Activated CD4-positive, alpha-beta T cell treated with anti-CD3 and anti-CD28 coated beads, Interleukin-2, amount 10 ng/mL, durations not matched to agents 24 days and 14 days (primary cell): Measurements from ENCODE around the gene ARMH4. TPM values are rescaled to one million over a fixed set of nuclear protein-coding genes. Genes with fewer than 3 reads are reported as not detected.

Experiments used
- DNase-seq: peaks from one replicate; pipeline ENCODE4 v3.0.0; 2022
- H3K27ac Mint-ChIP-seq: one replicate; pipeline ENCODE4 v1.8.0; 2022; ENCODE audit warnings: mild to moderate bottlenecking, mixed read lengths
- H3K27me3 Mint-ChIP-seq: one replicate; pipeline ENCODE4 v1.8.0; 2022; ENCODE audit warnings: mixed read lengths
- H3K36me3 Mint-ChIP-seq: one replicate; pipeline ENCODE4 v1.8.0; 2022; ENCODE audit warnings: low read depth, mild to moderate bottlenecking, mixed read lengths
- H3K4me1 Mint-ChIP-seq: one replicate; pipeline ENCODE4 v1.8.0; 2021; ENCODE audit warnings: mixed read lengths
- H3K4me3 Mint-ChIP-seq: one replicate; pipeline ENCODE4 v1.8.0; 2022; ENCODE audit warnings: mild to moderate bottlenecking, moderate library complexity, mixed read lengths
- H3K9me3 Mint-ChIP-seq: one replicate; pipeline ENCODE4 v1.8.0; 2021; ENCODE audit warnings: mixed read lengths
- intact Hi-C: fragments of 100-400 bp; cut with micrococcal nuclease; formaldehyde crosslinking; loops from one replicate; pipeline ENCODE4 v1.15.1; 2023
- total RNA-seq: library from RNA; stranded (reverse); gene quantifications from 2 replicates; pipeline ENCODE4 v1.2.3, GENCODE V29; 2022

The ARMH4 gene
- total RNA-seq, 1 donor from 2014 or later: not detected

DNA sequence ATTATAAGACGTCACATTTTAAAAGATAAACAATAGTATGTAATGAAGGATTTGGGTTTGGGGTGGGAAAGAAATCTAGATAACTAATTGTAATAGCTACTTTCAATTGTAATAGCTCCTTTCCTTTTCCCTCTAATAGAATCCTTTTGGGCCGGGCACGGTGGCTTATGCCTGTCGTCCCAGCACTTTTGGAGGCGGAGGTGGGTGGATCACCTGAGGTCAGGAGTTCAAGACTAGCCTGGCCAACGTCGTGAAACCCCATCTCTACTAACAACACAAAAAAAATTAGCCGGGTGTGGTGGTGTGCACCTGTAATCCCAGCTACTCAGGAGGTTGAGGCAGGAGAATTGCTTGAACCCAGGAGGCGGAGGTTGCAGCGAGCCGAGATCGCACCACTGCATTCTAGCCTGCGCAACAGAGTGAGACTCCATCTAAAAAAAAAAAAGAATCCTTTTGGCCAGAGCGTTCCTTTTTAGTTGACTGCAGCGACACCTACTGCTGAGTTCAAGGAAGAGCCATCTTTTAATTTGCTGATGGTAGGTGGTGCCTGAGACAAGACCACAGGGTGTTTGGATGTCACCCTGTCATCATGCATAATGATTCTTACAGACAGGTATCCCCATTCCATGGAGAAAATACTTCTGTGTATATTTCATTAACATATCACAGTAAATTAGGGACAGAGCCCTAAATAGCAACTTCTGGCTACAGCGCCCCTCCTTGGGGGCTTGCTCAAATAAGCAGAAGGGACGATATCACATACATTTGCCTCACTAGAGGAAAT is 79.5 kb downstream of the ARMH4 start:
- Mint-ChIP-seq H3K36me3 (no peaks in the 10 kb centered on the region), H3K27ac (no peak overlapping the region), H3K27me3 (peaks cover 3% of the 10 kb centered on the region), H3K4me1 (no peaks in the 10 kb centered on the region), H3K9me3 (no peaks in the 10 kb centered on the region), H3K4me3 (no peak overlapping the region)
- DNase-seq: peak; percentile 84
- intact Hi-C loops: loop anchor here (1.0 to 10.0 kb wide), 4 partner anchors 198 to 586 kb away; no protein-coding TSS in a partner anchor

DNA sequence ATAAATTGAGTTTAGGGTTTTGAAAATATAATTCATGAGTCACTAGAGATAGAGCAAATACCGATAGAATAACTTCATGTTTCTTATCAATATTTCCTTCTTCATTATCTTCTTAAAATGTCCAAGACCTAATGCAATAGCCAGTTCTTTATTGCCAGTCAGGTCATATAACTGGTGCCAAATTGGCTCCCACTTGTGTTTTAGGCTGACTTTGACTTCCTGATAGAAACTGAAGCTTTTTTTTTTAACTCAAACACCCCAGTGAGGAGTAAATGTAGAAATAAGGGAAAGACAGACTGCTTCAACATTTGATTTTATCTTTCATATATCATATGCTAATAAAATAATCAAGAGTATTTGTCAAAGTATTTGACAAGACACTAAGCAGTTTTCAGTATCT is 80.7 kb downstream of the ARMH4 start:
- intact Hi-C loops: loop anchor here (5.0 to 10.0 kb wide), 3 partner anchors 197 to 539 kb away; no protein-coding TSS in a partner anchor
- Mint-ChIP-seq H3K27me3 (peaks cover 3% of the 10 kb centered on the region), H3K27ac (no peak overlapping the region), H3K4me1 (no peaks in the 10 kb centered on the region), H3K36me3 (no peaks in the 10 kb centered on the region), H3K9me3 (no peaks in the 10 kb centered on the region), H3K4me3 (no peak overlapping the region)
- DNase-seq: no peak

DNA sequence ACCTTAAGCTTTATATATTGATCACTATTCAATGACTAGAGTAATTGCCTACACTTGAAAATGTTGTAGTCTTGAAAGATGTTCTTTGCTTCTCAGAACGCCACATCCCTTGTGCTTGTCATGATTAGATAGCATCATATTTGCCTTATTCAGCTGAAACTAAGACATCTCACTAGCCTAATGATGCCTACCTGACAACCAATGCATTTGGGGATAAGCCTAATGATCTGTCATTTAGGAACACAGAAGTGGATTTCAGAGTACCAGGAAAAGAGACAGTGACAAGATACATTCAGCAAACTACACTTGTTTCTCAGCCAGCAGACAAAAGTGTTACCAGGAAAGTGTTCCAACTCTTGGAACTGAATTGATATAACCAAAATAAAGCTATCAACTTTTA is 83.7 kb downstream of the ARMH4 start:
- intact Hi-C loops: no loop called here
- Mint-ChIP-seq H3K4me1 (no peaks in the 10 kb centered on the region), H3K27me3 (peaks cover under 1% of the 10 kb centered on the region), H3K9me3 (no peaks in the 10 kb centered on the region), H3K36me3 (no peaks in the 10 kb centered on the region), H3K4me3 (no peak overlapping the region), H3K27ac (no peak overlapping the region)
- no peak for DNase-seq

DNA sequence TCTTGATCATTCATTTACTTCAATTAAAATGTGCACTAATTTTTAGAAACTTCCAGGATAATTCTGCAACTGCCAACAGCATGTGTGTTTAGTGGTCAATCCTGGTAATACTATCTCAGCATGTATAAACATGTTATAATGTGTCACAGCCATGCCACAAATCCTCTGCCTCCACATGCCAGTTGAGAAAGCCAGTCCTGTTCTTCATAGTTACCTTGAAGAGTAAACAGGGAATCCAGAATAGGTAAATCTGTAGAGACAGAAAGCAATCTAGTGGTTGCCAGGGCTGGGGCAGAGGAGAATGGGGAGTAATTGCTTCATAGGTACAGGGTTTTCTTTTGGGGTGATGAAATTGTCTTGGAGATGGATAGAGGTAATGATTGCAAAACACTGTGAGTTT is 85.9 kb downstream of the ARMH4 start:
- H3K9me3 Mint-ChIP-seq: no peaks in the 10 kb centered on the region
- no peak overlapping the region for H3K27ac Mint-ChIP-seq
- no peaks in the 10 kb centered on the region for H3K4me1 Mint-ChIP-seq
- H3K27me3 Mint-ChIP-seq: peaks cover 3% of the 10 kb centered on the region
- intact Hi-C loops: no loop called here
- H3K36me3 Mint-ChIP-seq: no peaks in the 10 kb centered on the region
- no peak for DNase-seq
- no peak overlapping the region for H3K4me3 Mint-ChIP-seq

DNA sequence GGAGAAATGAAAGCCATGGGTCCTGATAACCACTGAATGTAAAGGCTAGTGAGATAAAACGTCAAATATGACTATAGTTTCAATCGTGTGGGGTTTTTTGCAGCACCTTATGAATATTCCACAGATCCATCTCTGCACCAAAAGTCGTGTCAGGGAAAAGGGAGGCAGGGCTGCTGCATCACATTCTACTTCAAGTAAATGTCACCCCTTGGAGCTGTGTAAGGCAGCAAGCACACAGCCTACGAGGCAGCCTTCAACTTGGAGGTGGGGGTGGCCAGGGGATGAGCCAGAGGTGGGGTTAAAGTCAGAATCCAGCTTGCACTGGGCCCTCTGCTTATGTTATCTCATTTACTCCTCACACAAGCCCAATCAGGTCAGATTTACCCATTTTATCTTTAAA is 90.4 kb downstream of the ARMH4 start:
- no peak for DNase-seq
- no peak overlapping the region for H3K4me3 Mint-ChIP-seq
- intact Hi-C loops: no loop called here
- no peak overlapping the region for H3K27ac Mint-ChIP-seq
- H3K27me3 Mint-ChIP-seq: peaks cover 8% of the 10 kb centered on the region
- H3K9me3 Mint-ChIP-seq: no peaks in the 10 kb centered on the region
- H3K4me1 Mint-ChIP-seq: no peaks in the 10 kb centered on the region
- H3K36me3 Mint-ChIP-seq: no peaks in the 10 kb centered on the region

DNA sequence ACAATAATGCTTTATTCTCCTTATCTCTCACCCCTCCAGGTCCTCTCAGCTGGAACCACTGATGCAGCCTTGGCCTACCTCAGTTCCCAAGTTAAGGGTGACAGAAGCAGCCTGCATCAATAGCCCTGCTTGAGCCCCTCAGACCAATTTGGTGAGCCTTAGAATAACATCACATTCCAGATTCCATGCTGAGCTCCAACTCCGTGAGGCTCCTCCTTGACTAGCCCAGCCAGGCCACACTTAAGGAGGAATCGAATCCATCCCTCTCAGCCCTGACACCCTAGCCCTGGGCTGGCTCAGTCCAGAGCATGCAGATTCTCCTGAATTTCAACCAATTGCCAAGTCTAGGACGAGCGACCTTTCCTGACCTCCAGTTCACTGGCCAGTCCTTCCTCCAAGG is 91.1 kb downstream of the ARMH4 start:
- intact Hi-C loops: no loop called here
- no peak for DNase-seq
- Mint-ChIP-seq H3K27me3 (peaks cover 8% of the 10 kb centered on the region), H3K36me3 (no peaks in the 10 kb centered on the region), H3K27ac (no peak overlapping the region), H3K4me1 (no peaks in the 10 kb centered on the region), H3K9me3 (no peaks in the 10 kb centered on the region), H3K4me3 (no peak overlapping the region)

DNA sequence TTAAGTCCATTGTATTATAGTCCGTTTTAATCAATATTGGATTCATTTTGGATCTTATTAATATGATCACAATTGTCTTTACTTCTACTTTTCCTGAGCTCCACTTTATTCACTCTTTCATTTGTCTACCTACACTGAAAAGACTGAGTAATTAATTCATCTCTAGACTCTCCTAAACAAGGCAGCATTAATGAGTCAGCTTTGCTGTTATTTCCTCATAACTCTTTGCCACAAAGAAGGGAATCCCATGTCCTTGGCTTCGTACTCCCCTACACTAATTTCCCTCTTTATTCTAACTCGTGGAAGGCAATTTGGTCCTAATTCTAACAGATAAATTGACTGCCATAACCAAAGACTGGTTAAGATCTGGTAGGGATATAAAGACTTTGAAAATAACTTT is 91.9 kb downstream of the ARMH4 start:
- H3K9me3 Mint-ChIP-seq: no peaks in the 10 kb centered on the region
- no peak for DNase-seq

DNA sequence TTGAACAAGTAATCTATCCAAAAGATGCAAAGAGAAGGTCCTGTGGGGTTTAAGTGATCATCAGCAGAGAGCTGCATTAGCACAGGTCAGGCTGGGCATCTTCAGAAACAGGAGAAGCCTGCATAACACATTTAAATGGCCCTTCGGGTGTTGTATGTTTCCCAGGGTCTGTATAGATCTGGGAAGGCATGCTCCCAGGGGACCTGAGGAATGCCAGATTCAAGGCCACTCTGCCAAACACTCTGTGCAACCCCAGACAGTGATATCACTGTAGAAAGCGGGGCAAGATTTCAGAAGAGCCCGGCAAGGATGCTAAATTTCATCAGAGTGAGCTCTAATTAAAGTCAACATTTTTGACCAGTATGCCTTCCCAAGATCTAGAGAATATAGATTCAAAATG is 92.9 kb downstream of the ARMH4 start:
- Mint-ChIP-seq H3K27me3 (peaks cover 8% of the 10 kb centered on the region), H3K4me3 (no peak overlapping the region), H3K9me3 (no peaks in the 10 kb centered on the region), H3K4me1 (no peaks in the 10 kb centered on the region), H3K27ac (no peak overlapping the region), H3K36me3 (no peaks in the 10 kb centered on the region)
- intact Hi-C loops: no loop called here
- DNase-seq: no peak

More for the DNA sequence above, 91.9 kb downstream of the ARMH4 start:
- H3K4me3 Mint-ChIP-seq: no peak overlapping the region
- peaks cover 8% of the 10 kb centered on the region for H3K27me3 Mint-ChIP-seq
- H3K4me1 Mint-ChIP-seq: no peaks in the 10 kb centered on the region
- no peaks in the 10 kb centered on the region for H3K36me3 Mint-ChIP-seq
- intact Hi-C loops: no loop called here
- no peak overlapping the region for H3K27ac Mint-ChIP-seq

DNA sequence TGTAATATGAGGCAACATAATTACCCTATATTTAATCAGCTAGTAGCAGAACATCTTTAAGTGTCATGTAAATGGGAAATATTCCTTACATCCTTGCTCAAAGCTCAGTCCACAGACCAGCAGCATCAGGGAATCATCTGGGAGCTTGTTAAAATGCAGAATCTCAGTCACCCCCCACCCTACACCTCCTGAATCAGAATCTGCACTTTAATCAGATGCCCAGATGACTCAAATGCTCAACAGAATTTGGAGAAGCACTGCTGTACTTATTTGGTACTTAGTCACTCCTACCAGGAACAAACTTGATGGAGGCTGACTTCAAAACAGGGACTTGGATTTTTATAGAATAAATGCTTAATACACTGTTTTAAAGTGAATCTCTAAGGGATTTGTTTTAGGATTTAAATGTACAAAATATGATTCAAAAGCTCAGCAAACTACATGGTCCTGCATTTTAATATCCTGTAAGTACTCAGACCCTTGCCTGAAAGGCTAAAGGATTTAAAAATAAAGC is 96.5 kb downstream of the ARMH4 start:
- intact Hi-C loops: no loop called here
- no peaks in the 10 kb centered on the region for H3K4me1 Mint-ChIP-seq
- peaks cover 5% of the 10 kb centered on the region for H3K27me3 Mint-ChIP-seq
- no peaks in the 10 kb centered on the region for H3K9me3 Mint-ChIP-seq
- DNase-seq: no peak
- H3K4me3 Mint-ChIP-seq: no peak overlapping the region
- no peaks in the 10 kb centered on the region for H3K36me3 Mint-ChIP-seq
- no peak overlapping the region for H3K27ac Mint-ChIP-seq

DNA sequence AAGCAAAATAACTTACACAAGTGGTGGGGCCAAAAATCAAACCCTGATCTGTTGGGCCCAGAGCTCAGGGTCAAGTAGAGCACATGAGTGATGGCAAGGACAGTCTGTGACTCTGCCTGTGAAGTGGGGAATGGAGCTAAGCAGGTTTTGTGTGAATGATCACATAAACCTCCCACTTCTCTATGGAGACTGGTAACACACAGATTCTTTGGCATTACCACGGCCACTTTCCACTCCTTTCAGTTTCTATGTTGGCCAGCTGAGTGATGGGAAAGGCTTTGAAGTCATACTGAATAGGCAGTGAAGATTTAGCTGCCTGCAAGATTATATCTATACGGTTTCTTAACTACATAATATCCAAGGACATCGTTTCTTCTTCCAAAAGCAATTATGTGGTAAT is 97.9 kb downstream of the ARMH4 start:
- H3K36me3 Mint-ChIP-seq: no peaks in the 10 kb centered on the region
- DNase-seq: no peak
- no peaks in the 10 kb centered on the region for H3K4me1 Mint-ChIP-seq
- no peak overlapping the region for H3K4me3 Mint-ChIP-seq
- peaks cover 3% of the 10 kb centered on the region for H3K27me3 Mint-ChIP-seq
- H3K9me3 Mint-ChIP-seq: no peaks in the 10 kb centered on the region
- no peak overlapping the region for H3K27ac Mint-ChIP-seq
- intact Hi-C loops: no loop called here

DNA sequence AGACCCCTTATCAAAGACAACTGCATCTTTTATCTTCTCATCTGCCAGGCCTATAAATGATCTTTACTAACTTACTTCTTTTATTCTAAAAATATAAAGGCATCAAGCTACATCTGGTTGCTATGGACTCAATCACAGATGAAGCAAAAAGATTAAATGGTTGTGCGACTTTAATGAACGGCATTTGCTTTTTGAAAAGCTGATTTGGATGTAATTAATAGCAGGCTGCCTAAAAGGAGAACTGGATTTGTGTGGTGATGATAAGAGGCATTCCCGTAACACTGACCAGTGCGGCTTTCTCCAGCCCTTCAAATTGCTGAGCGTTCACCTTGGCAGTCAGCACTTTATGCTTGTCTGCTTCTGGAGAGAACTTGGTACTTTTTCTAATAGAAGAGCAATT is 103.8 kb downstream of the ARMH4 start:
- DNase-seq: no peak
- no peaks in the 10 kb centered on the region for H3K9me3 Mint-ChIP-seq

DNA sequence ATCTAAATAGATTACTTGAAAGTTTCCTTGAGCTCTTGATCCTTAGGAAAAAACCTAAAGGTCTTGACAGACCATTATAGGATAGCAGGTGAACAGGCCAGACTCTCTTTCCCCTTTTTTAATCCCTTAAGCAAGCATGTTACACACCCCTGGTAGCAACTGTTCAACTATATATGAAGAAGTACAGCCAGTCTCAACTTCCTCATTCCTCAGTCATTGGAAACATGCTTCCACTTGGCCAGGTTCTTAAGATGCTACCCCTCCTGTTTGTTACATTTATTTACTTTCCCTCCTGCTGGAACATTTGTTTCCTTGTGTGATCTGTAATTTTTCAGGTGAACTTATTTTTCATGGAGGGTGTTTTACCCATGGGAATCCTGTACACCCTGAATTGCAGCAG is 124.1 kb downstream of the ARMH4 start:
- no peaks in the 10 kb centered on the region for H3K9me3 Mint-ChIP-seq
- H3K4me1 Mint-ChIP-seq: no peaks in the 10 kb centered on the region

More for the DNA sequence above, 103.8 kb downstream of the ARMH4 start:
- no peaks in the 10 kb centered on the region for H3K4me1 Mint-ChIP-seq
- H3K4me3 Mint-ChIP-seq: no peak overlapping the region
- H3K36me3 Mint-ChIP-seq: no peaks in the 10 kb centered on the region
- H3K27ac Mint-ChIP-seq: no peak overlapping the region
- intact Hi-C loops: no loop called here
- H3K27me3 Mint-ChIP-seq: peaks cover 2% of the 10 kb centered on the region

DNA sequence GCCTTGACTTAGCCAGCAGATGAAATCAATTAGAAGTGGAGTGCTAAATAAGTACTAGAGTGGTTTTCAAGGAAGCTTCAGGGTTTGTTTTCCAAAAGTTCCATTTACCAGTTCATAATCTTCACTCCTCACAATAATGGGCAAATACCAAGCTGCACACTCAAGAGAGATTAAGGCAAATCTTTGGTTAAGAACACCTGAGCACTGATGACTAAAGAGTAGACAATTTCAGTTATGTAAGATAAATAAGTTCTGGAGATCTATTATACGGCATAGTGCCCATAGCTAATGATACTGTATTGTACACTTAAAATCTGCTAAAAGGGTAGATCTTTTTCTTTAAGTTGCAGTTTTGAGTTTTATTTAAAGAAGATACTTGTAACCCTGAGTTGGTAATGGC is 125.0 kb downstream of the ARMH4 start:
- Mint-ChIP-seq H3K27me3 (no peaks in the 10 kb centered on the region), H3K4me3 (no peak overlapping the region), H3K4me1 (no peaks in the 10 kb centered on the region), H3K36me3 (no peaks in the 10 kb centered on the region), H3K27ac (no peak overlapping the region), H3K9me3 (no peaks in the 10 kb centered on the region)
- DNase-seq: no peak
- intact Hi-C loops: no loop called here

More for the DNA sequence above, 124.1 kb downstream of the ARMH4 start:
- no peak overlapping the region for H3K4me3 Mint-ChIP-seq
- no peak for DNase-seq
- no peak overlapping the region for H3K27ac Mint-ChIP-seq
- intact Hi-C loops: no loop called here
- H3K27me3 Mint-ChIP-seq: no peaks in the 10 kb centered on the region
- no peaks in the 10 kb centered on the region for H3K36me3 Mint-ChIP-seq

DNA sequence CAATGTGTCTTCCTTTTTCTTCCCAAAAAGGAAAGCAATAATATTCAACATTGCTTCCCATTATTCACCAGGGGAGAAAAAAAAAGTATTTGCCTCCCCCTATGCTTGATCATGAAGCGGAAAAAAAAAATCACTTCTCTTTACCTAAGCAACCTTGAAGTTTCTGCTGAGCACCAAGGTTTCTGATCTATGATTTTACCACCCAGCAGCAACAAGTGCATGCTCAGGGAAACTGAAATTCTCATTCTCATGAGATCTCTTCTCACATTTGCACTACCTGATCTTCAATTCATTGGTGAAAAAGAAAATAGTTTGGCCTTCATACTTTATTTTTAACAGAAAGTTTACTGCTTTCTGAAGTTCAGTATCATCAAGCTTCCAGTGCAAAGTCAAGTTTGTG is 125.8 kb downstream of the ARMH4 start:
- DNase-seq: no peak
- H3K4me3 Mint-ChIP-seq: no peak overlapping the region
- no peaks in the 10 kb centered on the region for H3K27me3 Mint-ChIP-seq
- no peaks in the 10 kb centered on the region for H3K36me3 Mint-ChIP-seq
- H3K4me1 Mint-ChIP-seq: no peaks in the 10 kb centered on the region
- intact Hi-C loops: no loop called here
- no peaks in the 10 kb centered on the region for H3K9me3 Mint-ChIP-seq
- H3K27ac Mint-ChIP-seq: no peak overlapping the region

DNA sequence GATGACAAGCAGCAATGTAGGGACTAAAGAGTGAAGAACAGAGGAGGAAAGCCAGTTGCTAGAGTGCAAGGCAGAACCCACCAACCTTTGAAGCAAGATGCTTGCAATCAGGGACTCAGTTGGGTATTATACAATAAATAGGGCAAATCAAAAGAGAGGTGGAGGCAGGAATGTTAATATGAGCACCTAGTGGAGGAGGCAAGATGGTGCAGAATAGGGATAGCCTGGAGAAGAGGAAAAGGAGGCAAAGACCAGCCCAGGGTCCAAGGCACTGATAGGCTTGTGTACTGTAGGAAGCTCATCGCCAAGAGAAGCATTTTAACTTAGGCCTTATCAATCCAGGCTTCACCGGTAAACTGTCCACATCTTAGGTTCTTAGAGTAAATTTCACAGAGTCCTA is 137.2 kb downstream of the ARMH4 start:
- intact Hi-C loops: no loop called here

More for the DNA sequence above, 137.2 kb downstream of the ARMH4 start:
- no peaks in the 10 kb centered on the region for H3K27me3 Mint-ChIP-seq
- DNase-seq: no peak
- no peaks in the 10 kb centered on the region for H3K4me1 Mint-ChIP-seq
- no peaks in the 10 kb centered on the region for H3K9me3 Mint-ChIP-seq
- no peaks in the 10 kb centered on the region for H3K36me3 Mint-ChIP-seq
- H3K27ac Mint-ChIP-seq: no peak overlapping the region
- H3K4me3 Mint-ChIP-seq: no peak overlapping the region
